ENCODE measurements around the gene HDLBP.

DNA sequence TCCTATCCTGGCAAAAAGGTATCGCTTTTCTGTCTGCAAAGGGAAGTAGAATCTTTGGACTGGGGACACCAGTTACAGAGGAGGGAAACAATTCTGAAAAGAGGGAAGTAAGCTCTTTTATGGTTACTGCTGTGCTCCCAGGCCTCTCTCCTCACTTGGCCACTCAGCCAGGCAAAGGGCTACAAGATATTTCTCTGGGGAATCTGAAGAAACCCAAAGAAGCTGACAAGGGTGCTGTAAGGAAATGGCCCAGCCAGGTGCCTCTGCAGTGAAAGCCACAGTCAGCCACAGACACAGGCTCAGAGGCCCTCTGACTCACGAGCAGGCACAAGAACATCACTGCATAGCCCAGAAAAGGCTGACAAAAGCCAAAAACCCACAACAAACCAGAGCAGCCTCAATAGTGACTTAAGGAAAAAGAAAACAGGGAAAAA is 5.8 kb downstream of the HDLBP start:
- TF ChIP-seq CTCF (IDR thresholded peaks at IDR 0.05 in 4 of 5, conservative IDR thresholded peaks at IDR 0.05 in 1 of 5) (no peak), POLR2A (IDR thresholded peaks at IDR 0.05) (no peak)

All from gastrocnemius medialis (tissue), 4 donors.